H4 (cell line): Measurements from ENCODE around the gene SAMMSON. TPM values are rescaled to one million over a fixed set of nuclear protein-coding genes. Genes with fewer than 3 reads are reported as not detected.

Experiments used
- DNase-seq: peaks from one replicate; pipeline ENCODE4 v3.0.0-alpha.2; 2015; ENCODE audit warnings: low spot score
- total RNA-seq: library from RNA; depleted of rRNA; stranded (reverse); fragments of >200 nt; shearing (Covaris generic); gene quantifications from 2 replicates; pipeline ENCODE4 v1.2.3, GENCODE V29; 2014

The SAMMSON gene
- total RNA-seq, 1 experiment from 2014 or later = not detected

- DNase-seq = no peak
Measured at GRCh38 chr3:70090322-70090913, 90.9 kb downstream of the SAMMSON start.

GRCh38 chr3:70094197-70094596 lies 94.7 kb downstream of the SAMMSON start:
- no peak for DNase-seq

GRCh38 chr3:70095260-70095659 lies 95.7 kb downstream of the SAMMSON start:
- no peak for DNase-seq

- no peak for DNase-seq
Measured at GRCh38 chr3:70096376-70097066, 97.0 kb downstream of the SAMMSON start.

- no peak for DNase-seq
Measured at GRCh38 chr3:70097084-70097483, 97.6 kb downstream of the SAMMSON start.

- DNase-seq = no peak
Measured at GRCh38 chr3:70108072-70108471, 108.5 kb downstream of the SAMMSON start.

- DNase-seq = no peak
Measured at GRCh38 chr3:70108546-70108945, 109.0 kb downstream of the SAMMSON start.

GRCh38 chr3:70110066-70110465 lies 110.5 kb downstream of the SAMMSON start:
- no peak for DNase-seq

- DNase-seq = no peak
Measured at GRCh38 chr3:70111411-70111810, 111.9 kb downstream of the SAMMSON start.

GRCh38 chr3:70112751-70113150 lies 113.2 kb downstream of the SAMMSON start:
- no peak for DNase-seq

GRCh38 chr3:70114431-70114830 lies 114.9 kb downstream of the SAMMSON start:
- no peak for DNase-seq

- no peak for DNase-seq
Measured at GRCh38 chr3:70119879-70120278, 120.3 kb downstream of the SAMMSON start.
